Measurements from ENCODE around the gene QKI.
A peak's percentile ranks its signal among the peaks of the same experiment; 100 is the strongest.
"Not testable (repeated sequence)": the region's sequence is repeated elsewhere in the genome, so short reads cannot be mapped to it uniquely, and the experiment has no call there.

The QKI gene

DNA sequence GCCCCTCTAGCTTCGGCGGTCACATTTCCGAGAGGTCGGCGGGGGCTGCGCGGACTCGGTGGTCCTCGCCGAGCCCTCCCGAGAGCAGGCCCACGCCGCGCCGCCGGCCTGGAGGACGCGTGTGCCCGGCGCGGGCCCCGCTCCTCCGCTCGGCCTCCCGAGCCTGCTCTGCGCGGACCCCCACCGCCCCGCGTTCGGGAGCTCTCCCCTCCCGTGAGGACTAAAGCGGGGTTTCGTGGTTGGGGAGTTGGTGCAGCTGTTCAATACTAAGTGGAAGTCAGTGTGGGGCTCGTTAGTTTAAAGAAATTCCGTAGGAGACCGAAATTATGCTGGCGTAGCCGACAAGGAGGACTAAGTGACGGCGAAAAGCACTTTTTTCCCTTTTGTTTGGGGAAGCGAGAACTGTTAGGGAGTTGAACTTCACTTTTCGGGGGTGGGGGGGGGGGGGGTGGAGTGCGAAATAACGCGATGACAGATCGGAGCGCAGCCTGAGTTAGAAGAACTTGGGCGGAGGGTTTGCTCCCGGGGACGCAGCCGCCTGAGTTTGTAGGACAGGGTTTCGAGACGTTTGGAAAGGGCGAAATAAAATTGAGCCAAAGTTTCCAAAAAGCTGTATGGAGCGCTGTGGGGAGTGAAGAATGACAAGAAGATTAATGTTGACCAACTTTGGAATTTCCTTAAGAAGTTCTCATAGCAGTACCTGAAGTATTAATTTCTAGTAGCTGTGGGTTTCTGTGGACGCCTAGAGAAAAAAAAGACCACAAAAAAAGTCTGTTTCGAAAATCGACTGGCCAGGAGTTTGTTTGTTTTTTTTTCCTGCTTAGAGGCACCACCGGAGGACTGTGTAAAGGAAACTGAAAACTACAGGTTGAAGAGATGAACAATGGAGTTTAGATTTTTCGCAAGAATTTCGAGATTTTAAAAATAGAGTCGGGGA is 1.4 kb downstream of the QKI start:
- DNase-seq = peak in 1 of 2 experiments; percentile 58

DNA sequence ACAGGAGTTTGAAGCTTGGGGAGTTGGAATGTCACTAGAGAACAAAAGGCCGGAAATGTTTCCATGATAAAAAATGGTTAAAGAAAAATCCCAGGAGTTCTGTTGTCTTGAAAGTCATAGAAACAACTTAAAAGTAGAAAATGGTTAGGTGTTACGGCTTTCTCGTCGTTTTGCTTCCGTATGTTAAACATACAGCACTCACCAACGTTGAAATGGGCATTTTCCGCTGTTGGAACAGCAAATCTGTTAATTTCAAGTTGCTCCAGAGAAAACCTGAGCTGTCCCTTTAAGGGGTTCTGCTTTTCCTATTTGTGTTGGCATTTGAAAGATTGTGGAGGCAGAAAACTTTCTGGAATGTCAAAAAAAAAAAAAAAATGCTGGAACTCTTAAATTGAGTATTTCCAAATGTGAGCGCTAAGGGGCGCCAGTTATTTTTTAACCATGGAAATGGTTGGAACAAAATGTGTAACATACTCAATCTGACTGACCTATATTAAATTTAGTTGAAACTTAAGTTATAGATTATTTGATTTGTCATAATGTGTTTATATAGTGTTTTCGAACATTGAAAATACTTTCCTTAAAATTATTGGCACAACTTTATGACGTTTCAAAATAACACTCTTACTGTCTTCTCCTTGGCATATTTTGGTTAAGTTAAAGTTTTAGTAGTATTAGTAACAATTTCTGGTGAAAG is 2.2 kb downstream of the QKI start:
- DNase-seq = peak; percentile 10 to 50

DNA sequence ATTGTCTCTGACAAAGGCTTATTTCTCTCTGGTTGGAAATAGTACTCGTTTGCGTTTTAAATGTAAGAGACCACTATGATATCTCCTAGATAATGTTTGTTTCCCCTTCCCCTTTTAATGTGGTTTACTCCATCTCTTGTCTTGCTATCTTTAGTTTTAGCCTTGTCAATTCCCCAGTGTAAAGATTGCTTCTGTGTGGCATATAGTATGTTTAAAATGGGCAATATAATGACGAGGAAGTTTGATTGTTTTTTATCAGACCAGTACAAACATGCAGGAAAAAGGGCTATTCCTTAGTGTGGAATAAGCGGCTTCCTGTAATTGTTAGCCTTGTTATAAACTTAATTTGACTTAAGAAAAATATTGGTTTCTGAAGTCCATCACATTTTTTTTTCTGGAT is 3.1 kb downstream of the QKI start:
- DNase-seq = no peak

GRCh38 chr6:163418311-163419029 is 4.0 kb downstream of the QKI start:
- no peak for DNase-seq

GRCh38 chr6:163419413-163420288 is 5.1 kb downstream of the QKI start:
- no peak for DNase-seq

- no peak for DNase-seq
These were observed 5.7 kb downstream of the QKI start for GRCh38 chr6:163420289-163420614.

GRCh38 chr6:163422550-163422949 is 8.0 kb downstream of the QKI start:
- no peak for DNase-seq

DNA sequence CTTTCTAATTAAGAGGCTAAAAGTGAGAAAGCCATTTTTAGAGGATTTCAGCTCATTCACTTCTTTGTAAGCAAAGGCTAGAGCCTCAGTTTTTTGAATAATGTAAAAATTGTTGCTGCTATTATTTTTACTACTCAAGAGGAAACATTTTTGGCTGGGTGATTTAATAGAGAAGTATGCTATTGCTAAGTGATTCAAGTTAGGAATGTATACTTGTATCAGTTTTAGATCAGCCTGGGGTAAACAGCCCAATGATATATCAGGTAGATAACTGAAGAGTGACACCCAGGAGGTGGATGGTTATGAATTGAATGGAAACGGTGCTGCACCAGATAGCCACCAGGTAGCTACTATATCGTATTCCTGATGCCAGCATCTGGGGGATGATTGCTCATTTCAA is 9.2 kb downstream of the QKI start:
- no peak for DNase-seq

DNA sequence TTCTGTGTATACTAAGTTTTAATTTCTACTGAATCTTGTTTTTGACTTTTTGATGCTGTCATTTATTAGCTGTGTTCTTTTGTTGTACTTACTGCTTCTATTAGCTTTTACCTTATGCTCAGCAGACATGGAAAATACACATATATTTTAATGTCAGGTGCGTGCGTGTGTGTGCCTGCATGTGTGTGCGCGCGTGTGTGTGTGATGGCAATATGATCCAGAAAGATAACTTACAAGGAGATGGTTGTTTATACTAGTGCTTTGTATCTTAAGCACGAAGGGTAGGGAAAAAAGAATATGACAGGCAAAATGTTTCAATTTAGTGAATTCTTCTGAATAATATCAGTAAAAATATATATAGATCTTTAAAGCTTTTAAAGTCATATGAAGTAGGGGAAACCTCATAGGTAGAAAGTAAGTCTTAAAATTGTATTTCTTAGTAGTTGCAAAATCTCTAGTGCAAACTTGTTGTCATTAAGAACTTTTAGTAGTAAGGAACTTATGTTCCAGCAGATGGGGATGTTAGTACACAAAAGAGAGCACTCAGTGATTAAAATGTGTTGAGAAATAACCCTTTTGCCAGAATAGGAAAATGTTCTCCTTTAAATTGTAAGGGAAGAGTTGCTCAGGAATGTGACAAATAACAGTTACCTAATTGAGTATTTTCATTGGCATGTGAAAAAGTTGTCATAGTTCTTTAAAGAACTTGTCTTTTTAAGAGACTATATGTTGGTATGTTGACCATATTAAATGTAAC is 13.2 kb downstream of the QKI start:
- peak; percentile 32 to 79 for DNase-seq

GRCh38 chr6:163428373-163428772 is 13.9 kb downstream of the QKI start:
- DNase-seq = no peak

- DNase-seq = no peak
These were observed 15.4 kb downstream of the QKI start for GRCh38 chr6:163429858-163430448.

DNA sequence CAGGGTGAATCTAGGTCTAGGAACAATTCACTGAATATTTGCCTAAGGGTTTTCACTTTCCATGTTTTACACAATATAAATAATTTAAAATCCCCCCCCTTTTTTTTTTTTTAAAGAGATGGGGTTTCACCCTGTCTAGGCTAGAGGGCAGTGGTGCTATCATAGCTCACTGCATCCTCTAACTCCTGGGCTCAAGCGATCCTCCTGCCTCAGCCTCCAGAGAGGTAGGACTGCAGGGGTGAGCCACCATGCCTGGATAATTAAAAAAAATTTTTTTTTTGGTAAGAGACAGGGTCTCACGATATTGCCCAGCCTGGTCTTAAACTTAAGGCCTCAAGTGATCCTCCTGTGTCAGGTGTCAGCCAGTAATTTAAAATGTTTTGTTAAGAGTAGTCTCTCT is 17.8 kb downstream of the QKI start:
- no peak for DNase-seq

- DNase-seq = not testable (repeated sequence)
These were observed 19.0 kb downstream of the QKI start for GRCh38 chr6:163433486-163433885.

- no peak for DNase-seq
These were observed 20.5 kb downstream of the QKI start for GRCh38 chr6:163435023-163435422.

GRCh38 chr6:163436843-163437242 is 22.3 kb downstream of the QKI start:
- no peak for DNase-seq

DNA sequence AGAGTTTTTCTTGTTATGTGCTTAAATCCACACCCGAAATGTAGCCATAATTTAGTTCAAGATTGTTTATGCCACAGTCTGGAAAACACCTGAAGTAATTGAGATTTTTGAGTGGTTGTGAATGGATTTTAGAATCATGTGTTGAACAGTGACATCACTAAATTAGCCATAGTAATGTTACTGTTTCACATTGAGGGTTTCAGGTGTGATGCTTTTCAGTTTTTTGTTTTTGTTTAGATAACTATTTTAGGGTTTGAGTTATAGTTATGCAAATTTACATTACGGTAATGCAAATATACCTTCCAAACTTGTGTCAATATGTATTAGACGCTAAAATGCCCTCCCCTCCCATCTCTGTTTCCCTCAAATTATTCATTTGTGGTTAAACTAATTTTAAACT is 22.9 kb downstream of the QKI start:
- DNase-seq = no peak

DNA sequence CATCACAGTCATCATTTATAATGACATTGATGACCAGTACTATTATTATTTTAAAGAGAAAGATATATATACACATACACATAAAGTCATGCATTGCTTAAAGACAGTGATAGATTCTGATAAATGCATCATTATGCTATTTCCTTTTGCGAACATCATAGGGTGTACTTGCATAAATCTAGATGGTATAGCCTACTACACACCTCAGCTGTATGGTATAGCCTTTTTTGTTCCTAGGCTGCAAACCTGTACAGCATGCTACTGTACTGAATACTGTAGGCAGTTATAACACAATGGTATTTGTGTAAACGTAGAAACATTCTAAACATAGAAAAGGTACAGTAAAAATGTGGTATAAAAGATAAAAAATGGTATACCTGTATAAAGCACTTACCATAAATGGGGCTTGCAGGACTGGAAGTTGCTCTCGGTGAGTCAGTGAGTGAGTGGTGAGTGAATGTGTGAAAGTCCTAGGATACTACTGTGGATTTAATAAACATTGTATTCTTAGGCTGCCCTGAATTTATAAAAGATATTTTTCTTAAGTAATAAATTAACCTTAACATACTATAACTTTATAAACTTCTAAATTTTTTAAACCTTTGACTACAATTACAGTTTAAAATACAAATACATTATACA is 23.9 kb downstream of the QKI start:
- DNase-seq = no peak

DNA sequence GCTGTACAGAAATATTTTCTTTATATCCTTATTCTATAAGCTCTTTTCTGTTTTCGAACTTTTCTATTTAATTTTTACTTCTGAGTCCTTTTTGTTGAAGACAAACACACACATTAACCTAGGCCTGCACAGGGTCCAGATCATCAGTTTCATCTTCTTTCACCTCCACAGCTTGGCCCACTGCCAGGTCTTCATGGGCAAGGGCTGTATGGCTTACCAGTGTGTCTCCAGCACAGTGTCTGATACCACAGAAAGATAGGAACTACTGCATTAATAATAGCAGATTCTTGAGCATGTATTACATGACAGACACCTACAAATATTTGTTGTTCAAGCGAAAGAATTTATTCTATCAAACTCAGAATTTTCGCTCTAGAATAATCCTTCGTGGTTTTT is 24.4 kb downstream of the QKI start:
- DNase-seq = peak in 1 of 2 experiments; percentile 51

DNA sequence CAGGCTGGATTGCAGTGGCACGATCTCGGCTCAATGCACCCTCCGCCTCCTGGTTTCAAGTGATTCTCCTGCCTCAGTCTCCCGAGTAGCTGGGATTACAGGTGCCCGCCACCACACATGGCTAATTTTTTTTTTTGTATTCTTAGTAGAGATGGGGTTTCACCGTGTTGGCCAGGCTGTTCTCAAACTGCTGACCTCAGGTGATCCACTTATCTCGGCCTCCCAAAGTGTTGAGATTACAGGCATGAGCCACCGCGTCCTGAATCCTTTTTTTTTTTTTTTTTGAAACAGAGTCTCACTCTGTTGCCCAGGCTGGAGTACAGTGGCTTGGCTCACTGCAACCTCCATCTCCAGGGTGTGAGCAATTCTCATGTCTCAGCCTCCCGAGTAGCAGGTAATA is 24.9 kb downstream of the QKI start:
- DNase-seq = not testable (repeated sequence)

DNA sequence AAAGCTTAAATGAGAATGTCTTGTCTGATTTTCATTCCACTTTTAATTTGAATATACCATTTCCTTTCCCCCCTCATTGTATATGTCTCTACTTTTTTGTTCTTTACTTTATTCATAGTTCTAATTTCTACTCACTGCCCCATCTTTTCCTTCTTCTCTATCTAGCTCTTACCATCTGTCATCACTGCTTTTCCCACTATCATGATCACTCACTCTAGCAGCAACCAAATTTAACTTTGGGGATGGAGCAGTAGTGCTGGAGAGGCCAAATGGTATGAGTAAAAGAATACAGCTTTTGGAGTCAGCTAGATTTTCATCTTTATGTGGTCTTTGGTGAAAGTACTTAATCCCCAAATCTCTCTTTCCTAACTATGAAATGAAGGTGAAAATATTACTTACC is 25.5 kb downstream of the QKI start:
- no peak for DNase-seq

GRCh38 chr6:163442336-163442735 is 27.8 kb downstream of the QKI start:
- no peak for DNase-seq

All from NCI-H524 (cell line).